GM23248 (cell line): Measurements from ENCODE around the gene GPER1.

ENCODE experiments used
- EZH2 ChIP-seq: fragments of 200-600 bp; sonication (generic); IDR thresholded peaks from 2 replicates; pipeline ENCODE4 v1.6.1; 2018; ENCODE audit warnings: antibody characterized with exemption, mild to moderate bottlenecking; ENCODE audit not compliant: insufficient read depth, poor library complexity, severe bottlenecking
- EZH2phosphoT487 ChIP-seq: fragments of 200-600 bp; sonication (generic); IDR thresholded peaks from 2 replicates; pipeline ENCODE4 v1.6.1; 2018; ENCODE audit warnings: antibody characterized with exemption, moderate library complexity, mild to moderate bottlenecking, low read depth; ENCODE audit not compliant: insufficient read depth

- TF ChIP-seq EZH2 (no peak), EZH2phosphoT487 (no peak)
These were observed 16.7 kb downstream of the GPER1 start for GRCh38 chr7:1104516-1105179.
